NCI-H2171 treated with DMSO at 0.1 percent for 48 hours (cell line): ENCODE measurements around the gene NETO2.
"Not testable (repeated sequence)": the region's sequence is repeated elsewhere in the genome, so short reads cannot be mapped to it uniquely, and the experiment has no call there.

Experiments
- DNase-seq: peaks from one replicate; lab custom pipeline; 2025; lab: John Stamatoyannopoulos, UW

The NETO2 gene

DNA sequence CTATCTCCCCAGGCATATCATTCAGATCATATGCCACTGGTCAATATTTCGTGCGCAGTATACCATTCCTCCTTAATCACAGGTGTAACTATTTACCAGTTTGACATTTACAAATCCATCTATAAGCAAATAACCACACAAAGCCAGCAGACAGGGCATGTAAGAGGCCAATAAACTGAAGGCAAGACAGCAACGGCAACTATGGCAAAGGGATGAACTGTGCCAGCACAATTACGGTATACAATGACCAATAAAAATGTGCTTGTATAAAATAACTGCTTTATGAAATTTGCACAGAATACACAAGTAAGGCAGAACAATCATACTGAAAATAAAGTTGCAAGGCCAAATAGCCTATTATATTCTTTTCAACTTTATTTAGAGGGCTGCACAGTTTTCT lies 9.2 kb downstream of the NETO2 start:
- no peak for DNase-seq

DNA sequence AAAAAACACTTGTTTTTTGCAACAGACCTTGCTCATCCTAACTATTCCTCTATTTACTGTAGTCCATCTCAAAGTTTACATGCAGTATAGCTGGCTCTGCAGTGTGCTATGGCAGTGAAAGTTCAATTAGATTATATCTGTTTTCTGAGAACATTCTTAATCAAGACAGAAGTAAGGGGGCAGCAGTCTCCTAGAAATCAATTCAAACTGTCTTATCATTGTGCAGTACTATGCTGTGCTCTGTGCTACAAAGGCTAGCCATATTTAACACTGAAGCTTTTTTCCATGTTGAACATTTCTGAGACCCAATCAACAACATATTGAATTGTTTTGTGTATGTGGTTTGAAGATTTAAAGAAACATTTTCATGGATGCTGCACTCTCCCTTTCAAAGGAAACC lies 11.4 kb downstream of the NETO2 start:
- DNase-seq, result peak; percentile 2

DNA sequence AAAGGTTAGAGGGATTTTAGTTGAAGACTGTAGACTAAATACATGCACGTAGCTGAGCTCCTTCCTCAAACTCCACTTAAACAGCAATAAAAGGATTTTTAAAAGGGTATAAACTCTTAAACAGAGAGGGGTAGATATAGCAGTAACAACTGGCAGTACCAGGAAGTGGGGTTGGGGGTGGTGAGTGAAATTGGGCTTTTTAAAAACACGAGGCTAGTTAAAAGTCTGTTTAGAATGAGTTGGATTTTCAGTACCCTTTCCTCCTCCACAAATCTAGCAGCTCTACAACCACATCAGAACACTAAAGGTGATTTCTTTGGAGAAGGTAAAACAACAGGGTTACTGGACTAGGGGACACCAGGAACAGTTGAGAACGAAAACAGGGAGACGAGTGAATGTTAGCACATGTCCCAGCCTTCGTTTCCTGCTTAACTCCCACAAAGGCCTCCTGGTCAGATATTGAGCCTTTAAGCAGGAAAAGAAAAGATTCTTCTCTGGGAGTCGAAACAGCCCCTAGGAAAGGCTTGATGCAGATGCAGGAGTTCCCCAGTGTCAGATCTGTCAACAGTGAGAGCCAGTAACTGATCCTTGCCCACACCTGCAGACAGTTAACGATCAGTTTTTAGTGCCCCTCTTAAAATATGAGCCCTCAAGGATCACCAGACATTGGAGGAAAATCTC lies 13.8 kb downstream of the NETO2 start:
- DNase-seq, result no peak

DNA sequence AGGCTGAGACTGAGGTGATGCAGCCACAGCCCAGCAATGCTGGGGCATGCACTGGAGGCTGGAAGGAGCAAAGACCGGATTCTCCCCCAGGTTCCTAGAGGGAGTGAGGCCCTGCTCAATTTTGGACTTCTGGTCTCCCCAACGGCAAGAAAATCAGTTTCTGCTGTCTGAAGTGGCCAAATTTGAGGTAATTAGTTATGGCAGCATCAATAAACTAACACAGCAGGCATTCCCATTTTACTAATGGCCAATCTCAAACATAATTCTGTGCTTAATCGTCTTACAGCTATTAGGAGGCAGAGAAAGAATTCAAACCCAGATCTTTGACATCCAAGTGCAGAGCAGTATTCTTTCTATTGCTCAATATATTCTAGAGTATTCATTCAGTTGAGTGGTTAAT lies 16.2 kb downstream of the NETO2 start:
- DNase-seq, result no peak

DNA sequence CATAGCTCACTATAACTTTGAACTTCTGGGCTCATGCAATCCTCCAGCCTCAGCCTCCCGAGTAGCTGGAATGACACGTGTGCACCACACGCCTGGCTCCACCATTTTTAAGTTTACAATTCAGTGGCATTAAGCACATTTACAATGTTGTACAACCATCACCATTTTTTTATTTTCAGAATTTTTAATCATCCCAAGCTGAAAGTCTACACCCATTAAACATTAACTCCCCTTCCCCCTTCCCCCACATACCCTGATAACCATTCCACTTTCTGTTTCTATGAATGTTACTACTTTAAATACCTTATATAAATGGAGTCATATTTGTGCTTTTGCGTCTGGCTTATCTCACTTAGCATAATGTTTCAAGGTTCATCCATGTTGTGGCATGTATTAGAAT lies 18.0 kb downstream of the NETO2 start:
- no peak for DNase-seq

DNA sequence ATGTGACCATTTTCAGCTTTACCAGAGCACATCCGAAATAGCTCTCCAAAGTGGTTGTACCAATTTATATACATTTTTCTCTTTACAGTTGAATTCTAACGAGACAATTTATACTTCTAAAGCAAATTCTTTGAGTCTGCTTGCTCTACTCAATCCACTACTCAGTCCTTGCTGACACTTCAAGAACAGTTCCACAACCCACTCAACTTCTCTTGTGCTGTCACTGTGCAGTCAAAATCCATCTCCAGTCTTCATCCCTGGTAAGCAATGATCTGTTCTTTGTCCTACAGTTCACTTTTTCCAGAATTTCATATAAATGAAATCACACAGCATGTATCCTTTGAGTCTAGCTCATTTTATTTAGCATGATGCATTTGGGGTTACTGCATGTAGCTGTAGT lies 30.6 kb downstream of the NETO2 start:
- no peak for DNase-seq

DNA sequence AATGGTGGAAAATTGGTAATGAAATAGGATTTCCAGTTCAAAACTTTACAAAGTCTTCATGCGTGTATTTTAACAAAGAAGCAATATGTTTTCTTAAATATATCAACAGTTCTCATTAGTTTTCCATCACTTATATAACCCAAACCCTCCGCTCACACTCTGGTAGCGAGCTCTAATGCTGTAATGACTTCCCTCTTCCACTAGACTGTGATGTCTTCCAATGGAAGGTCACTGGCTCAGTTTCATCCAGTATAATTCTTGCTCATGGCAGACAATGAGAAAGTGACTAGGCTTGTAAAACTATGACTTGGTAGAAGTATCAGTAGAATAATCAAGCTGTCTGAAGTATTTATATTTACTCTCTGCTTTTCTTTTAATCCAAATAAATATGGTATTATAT lies 32.8 kb downstream of the NETO2 start:
- no peak for DNase-seq

DNA sequence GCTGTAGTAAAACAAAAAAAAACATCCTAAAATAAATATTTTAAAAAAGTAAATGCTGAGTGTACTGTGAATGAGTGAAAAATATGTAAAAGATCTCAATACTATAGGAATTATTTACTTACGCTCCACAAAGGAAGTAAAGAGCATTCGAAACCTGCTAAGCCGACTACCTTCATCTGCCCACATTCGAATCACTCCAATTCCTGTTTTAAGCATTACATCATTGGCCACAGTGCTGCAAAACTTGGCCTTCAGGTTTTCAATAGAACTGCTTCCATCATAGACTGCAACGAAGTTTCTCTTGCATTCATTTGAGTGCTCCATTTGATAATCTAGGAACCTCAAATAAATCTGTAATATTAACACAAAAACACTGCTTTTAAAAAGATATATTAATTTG lies 34.4 kb downstream of the NETO2 start:
- DNase-seq, result no peak

DNA sequence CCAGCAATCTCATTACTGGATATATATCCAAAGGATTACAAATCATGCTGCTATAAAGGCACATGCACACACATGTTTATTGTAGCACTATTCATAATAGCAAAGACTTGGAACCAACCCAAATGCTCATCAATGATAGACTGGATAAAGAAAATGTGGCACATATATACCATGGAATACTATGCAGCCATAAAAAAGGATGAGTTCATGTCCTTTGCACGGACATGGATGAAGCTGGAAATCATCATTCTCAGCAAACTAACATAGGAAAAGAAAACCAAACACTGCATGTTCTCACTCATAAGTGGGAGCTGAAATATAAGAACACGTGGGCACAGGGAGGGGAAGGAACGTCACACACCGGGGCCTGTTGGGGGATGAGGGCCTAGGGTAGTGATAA lies 40.8 kb downstream of the NETO2 start:
- not testable (repeated sequence) for DNase-seq

DNA sequence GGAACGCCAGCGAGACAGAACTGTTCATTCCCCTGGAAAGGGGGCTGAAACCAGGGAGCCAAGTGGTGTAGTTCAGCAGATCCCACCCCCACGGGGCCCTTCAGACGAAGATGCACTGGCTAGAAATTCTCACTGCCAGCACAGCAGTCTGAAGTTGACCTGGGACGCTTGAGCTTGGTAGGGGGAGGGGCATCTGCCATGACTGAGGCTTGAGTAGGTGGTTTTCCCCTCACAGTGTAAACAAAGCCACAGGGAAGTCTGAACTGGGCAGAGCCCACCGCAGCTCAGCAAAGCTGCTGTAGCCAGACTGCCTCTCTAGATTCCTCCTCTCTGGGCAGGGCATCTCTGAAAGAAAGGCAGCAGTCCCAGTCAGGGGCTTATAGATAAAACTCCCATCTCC lies 46.6 kb downstream of the NETO2 start:
- not testable (repeated sequence) for DNase-seq

DNA sequence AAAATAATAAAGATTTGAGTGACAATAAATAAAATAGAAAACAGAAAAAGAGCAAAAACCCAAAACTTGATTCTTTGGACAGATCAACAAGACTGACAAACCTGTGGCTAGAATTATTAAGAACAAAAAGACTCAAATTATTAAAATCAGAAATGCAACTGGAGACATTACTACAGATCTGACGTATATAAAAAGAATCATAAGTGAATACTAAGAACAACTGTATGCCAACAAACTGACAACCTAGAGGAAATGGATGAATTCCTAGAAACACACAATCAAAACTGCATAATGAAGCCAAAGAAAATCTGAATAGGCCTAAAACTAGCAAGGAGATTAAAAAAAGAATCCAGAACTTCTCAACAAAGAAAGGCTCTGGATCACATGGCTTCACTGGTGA lies 47.4 kb downstream of the NETO2 start:
- DNase-seq, result no peak

DNA sequence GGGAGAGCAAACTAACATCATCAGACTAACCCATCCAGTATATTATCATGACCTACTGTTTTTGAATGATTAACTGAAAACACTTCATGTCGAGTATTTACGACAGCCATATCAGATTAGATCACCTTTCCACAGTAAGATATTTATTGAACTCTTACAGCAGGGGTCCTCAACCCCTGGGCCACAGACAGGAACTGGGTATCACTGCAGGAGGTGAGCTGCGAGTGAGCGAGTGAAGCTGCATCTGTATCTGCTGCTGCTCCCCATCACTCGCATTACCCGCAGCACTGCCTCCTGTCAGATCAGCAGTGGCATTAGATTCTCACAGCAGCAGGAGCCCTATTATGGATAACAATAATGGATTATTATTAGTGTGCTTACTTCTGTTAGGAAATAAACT lies 59.5 kb downstream of the NETO2 start:
- no peak for DNase-seq

DNA sequence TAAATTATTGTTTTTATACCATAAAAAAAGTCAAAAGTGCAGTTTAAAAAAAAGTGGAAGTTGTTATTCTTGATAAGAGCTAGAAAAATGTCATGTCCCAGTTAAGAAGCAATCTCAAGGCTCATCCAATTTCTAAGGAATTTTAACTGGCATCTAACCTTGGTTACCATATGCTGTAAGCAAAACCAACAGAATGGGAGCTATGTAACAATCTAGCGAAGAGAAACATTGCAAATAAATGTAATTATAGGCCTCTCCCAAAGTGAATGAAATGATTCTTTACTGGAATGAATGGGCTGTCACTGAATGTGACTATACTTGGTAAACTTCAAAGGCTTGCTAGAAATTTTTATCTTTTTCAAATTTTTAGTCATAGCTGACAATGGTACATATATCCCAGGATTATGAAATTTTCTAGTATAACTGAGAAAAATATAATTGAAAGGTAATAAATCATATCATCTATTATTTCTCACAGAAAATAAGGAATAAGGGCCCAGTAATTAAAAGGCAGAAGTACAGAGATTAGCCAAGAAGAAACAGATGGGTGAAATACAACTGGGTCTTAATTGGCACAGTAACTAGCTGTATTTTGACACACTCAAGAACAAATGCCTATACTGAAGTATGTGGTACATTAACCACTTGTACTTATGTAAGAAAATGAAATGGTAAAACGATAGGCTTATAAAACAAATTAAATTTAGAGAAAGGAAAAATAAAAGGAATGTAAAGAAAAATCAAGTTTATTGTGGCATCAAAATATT lies 61.5 kb downstream of the NETO2 start:
- no peak for DNase-seq

DNA sequence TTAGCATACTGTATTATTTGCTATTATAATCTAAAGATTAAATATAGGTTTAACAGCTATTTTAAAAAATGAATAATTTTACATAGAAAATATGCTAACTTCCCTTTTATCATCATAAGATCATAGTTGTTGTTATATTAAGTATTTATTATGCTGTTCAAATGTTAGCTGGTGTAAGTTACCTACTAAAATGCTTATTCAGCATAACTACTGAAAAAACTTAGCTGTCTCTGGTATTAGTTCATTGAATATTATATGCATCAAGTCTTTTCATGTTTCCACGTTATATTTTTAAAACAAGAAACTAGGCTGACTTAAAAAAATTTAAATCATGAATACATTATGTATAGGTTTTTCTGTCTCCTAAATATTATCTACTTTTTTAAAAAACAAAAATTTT lies 62.6 kb downstream of the NETO2 start:
- DNase-seq, result no peak

DNA sequence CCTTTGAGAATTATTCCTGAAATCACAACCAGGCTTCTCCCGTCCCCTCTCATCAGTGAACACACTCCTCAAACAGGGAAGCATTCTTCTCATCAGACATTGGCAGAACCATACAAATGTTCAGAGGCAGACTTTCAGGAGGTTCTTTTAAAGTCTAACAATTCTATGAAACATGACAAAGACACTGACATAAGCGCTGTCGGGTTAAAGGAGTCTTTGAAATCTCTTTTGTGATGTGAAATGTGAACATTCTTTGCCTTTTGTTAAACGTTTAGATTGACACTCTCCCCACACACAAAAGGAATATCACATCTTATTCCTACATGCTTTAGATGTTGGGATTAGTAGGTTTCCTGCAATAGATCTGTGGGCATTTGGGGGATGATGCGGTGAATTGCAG lies 63.9 kb downstream of the NETO2 start:
- no peak for DNase-seq

DNA sequence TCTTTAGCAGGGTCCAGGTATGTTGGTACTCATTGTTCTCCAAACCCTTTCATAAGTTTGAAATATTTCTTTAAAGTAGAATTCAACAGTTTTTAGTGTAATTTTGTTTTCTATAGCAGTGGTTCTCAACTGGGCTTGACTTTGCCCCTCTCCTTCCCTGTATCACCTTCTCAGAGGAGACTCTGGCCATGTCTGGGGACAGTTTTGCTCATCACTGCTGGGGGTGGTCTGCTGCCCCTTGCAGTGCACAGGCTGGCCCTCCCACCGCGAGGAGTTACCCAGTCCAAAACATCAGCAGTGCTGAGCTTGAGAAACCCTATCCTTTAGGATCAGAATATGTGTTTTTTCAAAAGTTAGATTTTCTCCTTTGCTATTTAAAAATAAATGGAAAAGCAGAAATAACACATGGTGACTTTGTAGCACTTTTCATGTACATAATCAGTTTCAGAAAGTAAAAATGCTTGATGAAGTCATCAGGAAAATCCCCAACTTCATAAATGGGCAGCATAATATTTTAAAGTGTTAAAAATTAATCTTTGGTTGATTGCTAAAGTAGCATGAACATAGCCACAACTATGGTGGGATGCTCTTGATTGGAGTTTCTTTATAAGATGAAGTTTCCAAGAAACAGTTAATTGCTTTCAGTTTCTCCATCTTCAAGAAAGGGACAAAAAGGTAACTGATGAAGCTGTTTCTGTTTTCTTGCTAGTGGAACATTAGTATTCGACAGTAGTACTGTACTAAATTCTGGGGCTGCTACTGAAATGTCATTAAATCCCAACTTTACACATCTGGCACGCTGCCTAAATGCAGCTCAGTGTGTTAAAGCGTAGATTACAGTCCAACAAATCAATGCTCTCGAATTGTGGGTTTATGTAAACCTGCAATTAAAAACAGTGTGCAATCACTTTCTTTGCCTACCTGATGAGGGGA lies 70.3 kb downstream of the NETO2 start:
- DNase-seq, result no peak

DNA sequence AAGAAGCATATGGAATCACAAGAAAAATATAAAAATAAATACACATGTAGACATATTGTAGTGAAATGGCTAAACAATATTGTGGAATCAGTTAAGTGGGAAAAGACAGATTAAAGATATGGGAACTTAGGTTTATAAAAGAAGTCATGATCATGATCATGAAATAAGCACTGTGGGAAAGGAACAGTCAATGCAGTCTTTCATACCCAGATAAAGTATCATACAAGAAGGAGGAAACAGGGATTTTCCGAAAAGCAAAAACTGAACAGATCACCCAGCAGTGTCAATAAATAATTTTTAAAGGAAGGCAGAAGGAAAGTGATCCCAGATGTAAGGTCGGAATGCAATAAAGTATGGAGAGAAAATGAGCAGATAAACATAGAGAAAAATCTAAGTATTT lies 71.6 kb downstream of the NETO2 start:
- DNase-seq, result no peak

DNA sequence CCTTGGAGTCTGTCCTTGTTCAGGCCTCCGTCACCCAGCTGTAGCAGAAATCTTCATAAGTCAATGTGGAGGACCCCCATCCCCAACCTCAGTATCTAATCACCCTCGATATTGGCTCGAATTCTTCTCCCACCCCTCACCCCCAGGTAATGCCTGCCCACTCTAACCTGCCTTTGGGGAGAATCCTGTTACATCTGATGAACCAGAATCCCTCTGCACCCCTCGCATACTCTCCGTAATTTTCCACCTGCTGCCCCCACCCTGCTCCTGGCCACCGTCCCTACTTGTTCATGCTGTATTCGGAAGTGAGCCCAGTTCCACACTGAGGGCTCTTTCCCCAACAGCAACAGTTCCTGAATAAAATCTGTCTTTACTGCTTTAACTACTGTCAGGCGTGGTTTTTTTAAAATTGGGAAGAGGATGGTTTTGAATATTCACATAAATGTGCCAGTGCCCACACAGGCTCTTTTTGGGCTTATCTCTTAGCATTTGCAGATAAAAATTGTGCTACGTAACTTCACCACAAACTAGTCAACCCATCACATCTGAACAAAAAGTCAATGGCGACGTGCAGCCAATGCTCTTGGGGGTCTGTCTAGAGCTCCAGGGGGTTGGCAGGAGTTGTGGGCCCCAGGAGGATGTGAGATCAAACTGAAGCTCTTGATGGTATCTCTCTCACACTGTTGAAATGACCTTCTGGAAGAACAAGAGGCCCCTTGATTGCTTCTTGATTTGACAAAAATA lies 73.7 kb downstream of the NETO2 start:
- DNase-seq, result no peak

DNA sequence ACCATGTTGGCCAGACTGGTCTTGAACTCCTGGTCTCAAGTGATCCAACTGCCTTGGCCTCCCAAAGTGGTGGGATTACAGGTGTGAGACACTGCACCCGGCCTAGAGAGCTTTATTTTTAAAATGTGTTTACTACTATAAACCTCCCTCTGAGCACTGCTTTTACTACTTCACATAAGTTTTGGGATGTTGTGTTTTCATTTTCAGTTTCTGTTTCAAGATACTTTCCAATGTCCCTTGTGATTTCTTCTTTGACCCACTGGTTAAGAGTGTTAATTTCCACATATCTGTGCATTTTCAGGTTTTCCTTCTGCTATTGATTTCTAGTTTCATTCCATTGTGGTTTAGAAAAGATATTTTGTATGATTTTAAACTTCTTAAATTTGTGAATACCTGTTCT lies 74.4 kb downstream of the NETO2 start:
- DNase-seq, result no peak

DNA sequence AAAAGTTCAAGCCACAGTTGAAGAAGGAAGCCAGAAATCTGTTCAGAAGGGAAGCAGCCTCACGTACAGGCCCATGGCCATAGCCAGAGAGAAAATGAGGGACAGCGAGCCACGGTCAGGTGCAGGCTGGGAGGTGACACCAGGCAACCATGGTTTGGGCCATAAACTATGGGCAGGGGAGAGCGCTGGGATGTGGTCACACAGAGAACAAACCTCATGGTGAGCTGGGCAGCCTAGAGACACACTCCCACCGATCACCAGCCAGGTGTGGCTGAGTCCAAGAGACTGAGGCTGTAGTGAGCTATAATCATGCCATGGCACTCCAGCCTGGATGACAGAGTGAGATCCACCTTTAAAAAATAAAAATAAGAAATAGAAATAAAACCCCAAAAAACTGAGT lies 76.5 kb downstream of the NETO2 start:
- no peak for DNase-seq

DNA sequence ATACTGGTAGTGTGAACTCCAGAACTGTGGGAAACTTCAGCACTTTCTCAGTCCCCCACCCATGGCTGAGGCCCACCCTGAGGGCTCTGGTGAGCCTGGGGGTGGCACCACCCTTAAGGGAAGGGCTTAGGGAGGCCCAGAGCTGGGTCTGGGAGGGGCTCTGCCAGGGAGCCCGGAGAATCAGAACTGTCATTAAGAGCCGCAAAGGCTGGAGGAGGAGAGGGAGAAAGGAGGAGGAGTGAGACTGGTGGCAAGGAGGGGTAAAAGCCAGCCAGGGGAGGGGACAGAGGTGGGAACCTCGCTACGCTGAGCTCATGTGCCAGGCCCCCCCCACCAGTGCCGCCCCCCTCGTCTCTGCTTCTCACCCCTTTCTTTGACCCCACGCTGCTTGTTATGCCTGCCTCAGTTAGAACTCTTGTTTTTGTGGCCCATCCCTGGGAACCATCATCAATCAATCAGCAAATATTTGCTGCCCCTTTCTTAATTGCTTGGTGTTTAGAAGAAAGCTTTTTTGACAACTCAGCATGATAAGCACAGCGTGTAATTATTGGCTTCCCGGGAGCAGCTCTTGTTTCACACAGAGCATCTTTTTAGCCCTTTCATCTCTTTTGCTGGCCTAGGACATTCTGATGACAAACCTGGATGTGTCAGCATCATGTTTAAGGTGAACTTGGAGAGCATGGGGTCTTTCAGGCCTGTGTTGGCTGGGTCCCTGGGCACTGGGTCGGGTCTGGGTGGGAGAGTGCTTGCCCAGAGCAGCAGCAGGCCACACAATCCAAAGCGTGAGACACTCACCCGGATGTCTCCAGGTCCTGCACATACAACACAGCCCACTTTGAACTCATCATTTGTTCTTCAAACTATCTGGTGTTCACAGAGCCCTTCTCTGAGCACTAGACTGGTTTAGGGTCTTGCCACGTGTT lies 77.7 kb downstream of the NETO2 start:
- no peak for DNase-seq
